ENCODE data around the gene LRCH1.

GRCh38 chr13:46560778-46561177 is 7.8 kb downstream of the LRCH1 start:
- TF ChIP-seq, protein P1, sequence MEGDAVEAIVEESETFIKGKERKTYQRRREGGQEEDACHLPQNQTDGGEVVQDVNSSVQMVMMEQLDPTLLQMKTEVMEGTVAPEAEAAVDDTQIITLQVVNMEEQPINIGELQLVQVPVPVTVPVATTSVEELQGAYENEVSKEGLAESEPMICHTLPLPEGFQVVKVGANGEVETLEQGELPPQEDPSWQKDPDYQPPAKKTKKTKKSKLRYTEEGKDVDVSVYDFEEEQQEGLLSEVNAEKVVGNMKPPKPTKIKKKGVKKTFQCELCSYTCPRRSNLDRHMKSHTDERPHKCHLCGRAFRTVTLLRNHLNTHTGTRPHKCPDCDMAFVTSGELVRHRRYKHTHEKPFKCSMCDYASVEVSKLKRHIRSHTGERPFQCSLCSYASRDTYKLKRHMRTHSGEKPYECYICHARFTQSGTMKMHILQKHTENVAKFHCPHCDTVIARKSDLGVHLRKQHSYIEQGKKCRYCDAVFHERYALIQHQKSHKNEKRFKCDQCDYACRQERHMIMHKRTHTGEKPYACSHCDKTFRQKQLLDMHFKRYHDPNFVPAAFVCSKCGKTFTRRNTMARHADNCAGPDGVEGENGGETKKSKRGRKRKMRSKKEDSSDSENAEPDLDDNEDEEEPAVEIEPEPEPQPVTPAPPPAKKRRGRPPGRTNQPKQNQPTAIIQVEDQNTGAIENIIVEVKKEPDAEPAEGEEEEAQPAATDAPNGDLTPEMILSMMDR (IDR thresholded peaks at IDR 0.05) = no peak
- no peak for TF ChIP-seq POLR2A (IDR thresholded peaks at IDR 0.05)
